ENCODE results near the gene WWOX. TPM values are rescaled to one million over a fixed set of nuclear protein-coding genes. Genes with fewer than 3 reads are reported as not detected.

Gene WWOX
- total RNA-seq, 1 experiment from 2014 or later, result 15.6 TPM

- H3K18ac ChIP-seq (ENCODE audit: insufficient read length, low read depth, low read length), result no peak overlapping the region
- no peak overlapping the region for H2BK15ac ChIP-seq (ENCODE audit: low read depth, low read length)
- no peak overlapping the region for H3K23ac ChIP-seq (ENCODE audit: insufficient read length, low read depth, low read length)
- no peaks in the 10 kb centered on the region for H3K23me2 ChIP-seq (ENCODE audit: insufficient read length, low read depth, low read length, poor library complexity, severe bottlenecking)
- no peak overlapping the region for H2BK12ac ChIP-seq (ENCODE audit: insufficient read length, low read depth, low read length)
- H3K4ac ChIP-seq (ENCODE audit: low read depth, low read length), result no peak overlapping the region
- H4K20me1 ChIP-seq (ENCODE audit: control insufficient read depth, insufficient read depth, insufficient read length), result no peaks in the 10 kb centered on the region
- H3K4me2 ChIP-seq (ENCODE audit: insufficient read depth, insufficient read length, low read length), result no peak overlapping the region
- H2BK20ac ChIP-seq (ENCODE audit: low read depth, low read length, poor library complexity, severe bottlenecking), result no peak overlapping the region
- H4K8ac ChIP-seq (replicated peaks; ENCODE audit: insufficient read length, low read depth, low read length), result no peak overlapping the region
- no peaks in the 10 kb centered on the region for H3K36me3 Mint-ChIP-seq (ENCODE audit: insufficient read depth in 1 of 3, low read depth in 3 of 3)
- H3K4me3 Mint-ChIP-seq, result no peak overlapping the region
- WGBS (ENCODE audit: extremely low coverage, insufficient read length, low lambda C conversion rate), result no CpG with 5 or more reads among the region's 3 CpGs
- H3K14ac ChIP-seq (ENCODE audit: insufficient read depth, low read length), result no peak overlapping the region
- no peak overlapping the region for H2AFZ ChIP-seq (ENCODE audit: low read length)
- no peak overlapping the region for H3K27ac ChIP-seq (ENCODE audit: insufficient read length, low read depth, low read length)
- no peaks in the 10 kb centered on the region for H3K27me3 ChIP-seq (ENCODE audit: insufficient read depth, low read length)
- peaks cover 0 to 7% of the 10 kb centered on the region in 2 experiments; a peak in 2 of 4 replicates for H3K4me1 Mint-ChIP-seq
- H3K79me2 ChIP-seq (ENCODE audit: insufficient read depth, low read length), result no peaks in the 10 kb centered on the region
- no peak for TF ChIP-seq CTCF (conservative IDR thresholded peaks at IDR 0.05)
- no peak for DNase-seq
- H3T11ph ChIP-seq (ENCODE audit: low read length), result no peak overlapping the region
- no peaks in the 10 kb centered on the region; a peak in 1 of 5 replicates for H3K9me3 Mint-ChIP-seq
- no peak overlapping the region for H3K9ac ChIP-seq (ENCODE audit: extremely low read depth, insufficient read length, low read length)
- H4K5ac ChIP-seq (ENCODE audit: insufficient read length, low read depth, low read length), result no peak overlapping the region
- H2AK5ac ChIP-seq (ENCODE audit: insufficient read length, low read length), result no peak overlapping the region
- no peak overlapping the region for H3K27ac Mint-ChIP-seq
- no peak overlapping the region for H2BK5ac ChIP-seq (ENCODE audit: insufficient read length, low read length)
- H3K56ac ChIP-seq (ENCODE audit: insufficient read length, low read depth, low read length), result no peak overlapping the region
- no peaks in the 10 kb centered on the region for H3K79me1 ChIP-seq (ENCODE audit: insufficient read depth, low read depth, low read length, poor library complexity, severe bottlenecking)
- H4K91ac ChIP-seq (ENCODE audit: insufficient read length, low read depth, low read length), result no peak overlapping the region
- no peaks in the 10 kb centered on the region for H3K9me3 ChIP-seq (ENCODE audit: control insufficient read depth, low read depth, low read length)
- no peak overlapping the region for H2BK120ac ChIP-seq (ENCODE audit: low read depth, low read length, poor library complexity, severe bottlenecking)
- H3K4me1 ChIP-seq (ENCODE audit: insufficient read depth, low read length), result no peaks in the 10 kb centered on the region; the same call in 1 of the 2 replicates
- H3K27me3 Mint-ChIP-seq (ENCODE audit: low read depth), result no peaks in the 10 kb centered on the region
Measured at GRCh38 chr16:78348068-78348467, 248.6 kb downstream of the WWOX start.
